Measurements from ENCODE around the gene PLPP4. TPM values are rescaled to one million over a fixed set of nuclear protein-coding genes. Genes with fewer than 3 reads are reported as not detected.

The PLPP4 gene
- total RNA-seq, 1 experiment from 2014 or later = not detected

GRCh38 chr10:120607710-120608703 lies 151.0 kb downstream of the PLPP4 start:
- Histone ChIP-seq H3K27ac (ENCODE audit: insufficient read length, low read depth, low read length) (no peak overlapping the region), H3K79me2 (ENCODE audit: insufficient read depth, low read length) (no peaks in the 10 kb centered on the region), H3K27me3 (ENCODE audit: insufficient read depth, low read length) (no peaks in the 10 kb centered on the region), H2BK15ac (ENCODE audit: low read depth, low read length) (no peak overlapping the region), H4K20me1 (ENCODE audit: control insufficient read depth, insufficient read depth, insufficient read length) (no peaks in the 10 kb centered on the region), H2AK5ac (ENCODE audit: insufficient read length, low read length) (no peak overlapping the region), H3K56ac (ENCODE audit: insufficient read length, low read depth, low read length) (no peak overlapping the region), H3K79me1 (ENCODE audit: insufficient read depth, low read depth, low read length, poor library complexity, severe bottlenecking) (no peaks in the 10 kb centered on the region), H2BK12ac (ENCODE audit: insufficient read length, low read depth, low read length) (no peak overlapping the region), H4K8ac (replicated peaks; ENCODE audit: insufficient read length, low read depth, low read length) (no peak overlapping the region), H3T11ph (ENCODE audit: low read length) (no peak overlapping the region), H2BK120ac (ENCODE audit: low read depth, low read length, poor library complexity, severe bottlenecking) (no peak overlapping the region), H2BK20ac (ENCODE audit: low read depth, low read length, poor library complexity, severe bottlenecking) (no peak overlapping the region), H3K14ac (ENCODE audit: insufficient read depth, low read length) (no peak overlapping the region), H3K4ac (ENCODE audit: low read depth, low read length) (no peak overlapping the region), H2AFZ (ENCODE audit: low read length) (no peak overlapping the region), H2BK5ac (ENCODE audit: insufficient read length, low read length) (no peak overlapping the region), H3K18ac (ENCODE audit: insufficient read length, low read depth, low read length) (no peak overlapping the region), H4K91ac (ENCODE audit: insufficient read length, low read depth, low read length) (no peak overlapping the region), H3K9ac (ENCODE audit: extremely low read depth, insufficient read length, low read length) (no peak overlapping the region), H3K4me1 (ENCODE audit: insufficient read depth, low read length) (no peaks in the 10 kb centered on the region), H3K23ac (ENCODE audit: insufficient read length, low read depth, low read length) (no peak overlapping the region), H3K23me2 (ENCODE audit: insufficient read length, low read depth, low read length, poor library complexity, severe bottlenecking) (no peaks in the 10 kb centered on the region), H3K9me3 (ENCODE audit: control insufficient read depth, low read depth, low read length) (no peaks in the 10 kb centered on the region), H4K5ac (ENCODE audit: insufficient read length, low read depth, low read length) (no peak overlapping the region), H3K4me2 (ENCODE audit: insufficient read depth, insufficient read length, low read length) (no peak overlapping the region)
- no CpG with 5 or more reads among the region's 5 CpGs for WGBS (ENCODE audit: extremely low coverage, insufficient read length, low lambda C conversion rate)
- Mint-ChIP-seq H3K9me3 (peaks cover 2 to 4% of the 10 kb centered on the region in 2 experiments; a peak in 4 of 5 replicates), H3K27ac (no peak overlapping the region), H3K4me1 (peaks cover 15 to 16% of the 10 kb centered on the region in 2 experiments), H3K27me3 (ENCODE audit: low read depth) (no peaks in the 10 kb centered on the region; the same call in 1 of the 2 replicates), H3K36me3 (ENCODE audit: insufficient read depth in 1 of 3, low read depth in 3 of 3) (peaks cover 0 to 4% (median 2%) of the 10 kb centered on the region in 3 experiments; a peak in 4 of 7 replicates), H3K4me3 (no peak overlapping the region)
- no peak for DNase-seq
- no peak for TF ChIP-seq CTCF (conservative IDR thresholded peaks at IDR 0.05)

Data from H9 (cell line).